Measurements from ENCODE around the gene AGBL1. TPM values are rescaled to one million over a fixed set of nuclear protein-coding genes. Genes with fewer than 3 reads are reported as not detected.

AGBL1 gene
- total and polyA plus RNA-seq, 4 donors = not detected

GRCh38 chr15:86664581-86664980, 584.9 kb downstream of the AGBL1 start:
- no peak for DNase-seq (ENCODE audit: low spot score)
- H3K36me3 ChIP-seq (ENCODE audit: control insufficient read depth in 4 of 4, insufficient read depth in 3 of 4, low read depth in 1 of 4, low read length in 3 of 4) = no peaks in the 10 kb centered on the region
- 95% methylated on average over 1 of the region's 1 CpG for WGBS
- no peaks in the 10 kb centered on the region for H3K4me1 ChIP-seq (ENCODE audit: control insufficient read depth in 4 of 4, insufficient read depth in 4 of 4, low read length in 3 of 4)
- H3K27ac ChIP-seq (ENCODE audit: low read depth in 1 of 2, low read length in 2 of 2) = no peak overlapping the region
- H3K9ac ChIP-seq (ENCODE audit: low read depth in 1 of 2, low read length in 2 of 2) = no peak overlapping the region
- H3K9me3 ChIP-seq (ENCODE audit: control insufficient read depth in 4 of 4, low read length in 3 of 4) = no peaks in the 10 kb centered on the region
- no peak for TF ChIP-seq ATF3 (IDR thresholded peaks at IDR 0.05)
- TF ChIP-seq FOXA2 (IDR thresholded peaks at IDR 0.05) = no peak
- TF ChIP-seq YY1 (IDR thresholded peaks at IDR 0.05) = no peak
- TF ChIP-seq NR2F2 (IDR thresholded peaks at IDR 0.05) = no peak
- no peak for TF ChIP-seq GABPA (IDR thresholded peaks at IDR 0.05 in 1 of 2, conservative IDR thresholded peaks at IDR 0.05 in 1 of 2)
- TF ChIP-seq FOXA1 (IDR thresholded peaks at IDR 0.05) = no peak
- TF ChIP-seq TAF1 (conservative IDR thresholded peaks at IDR 0.05) = no peak
- TF ChIP-seq SP1 (IDR thresholded peaks at IDR 0.05) = no peak
- no peak for TF ChIP-seq MAX (IDR thresholded peaks at IDR 0.05)
- TF ChIP-seq ZBTB33 (IDR thresholded peaks at IDR 0.05) = no peak
- no peak for TF ChIP-seq HNF4G (IDR thresholded peaks at IDR 0.05)
- no peak for TF ChIP-seq HNF4A (conservative IDR thresholded peaks at IDR 0.05)
- TF ChIP-seq EGR1 (IDR thresholded peaks at IDR 0.05; ENCODE audit: low read depth in 2 of 2) = no peak
- no peak for TF ChIP-seq JUND (IDR thresholded peaks at IDR 0.05)
- no peak for TF ChIP-seq RAD21 (IDR thresholded peaks at IDR 0.05)
- no peak for TF ChIP-seq REST (IDR thresholded peaks at IDR 0.05)
- no peak for TF ChIP-seq CTCF (IDR thresholded peaks at IDR 0.05; ENCODE audit: low read depth, low read length, missing input control)
- peaks cover 0 to 5% (median 0%) of the 10 kb centered on the region in 4 donors for H3K27me3 ChIP-seq (ENCODE audit: control insufficient read depth in 4 of 4, insufficient read depth in 4 of 4, low read length in 3 of 4)
- H3K4me3 ChIP-seq (ENCODE audit: low read depth in 1 of 3, low read length in 3 of 3) = no peak overlapping the region

- Histone ChIP-seq H3K9ac (ENCODE audit: low read depth in 1 of 2, low read length in 2 of 2) (no peak overlapping the region), H3K4me1 (ENCODE audit: control insufficient read depth in 4 of 4, insufficient read depth in 4 of 4, low read length in 3 of 4) (no peaks in the 10 kb centered on the region), H3K27ac (ENCODE audit: low read depth in 1 of 2, low read length in 2 of 2) (no peak overlapping the region), H3K4me3 (ENCODE audit: low read depth in 1 of 3, low read length in 3 of 3) (no peak overlapping the region), H3K36me3 (ENCODE audit: control insufficient read depth in 4 of 4, insufficient read depth in 3 of 4, low read depth in 1 of 4, low read length in 3 of 4) (no peaks in the 10 kb centered on the region), H3K27me3 (ENCODE audit: control insufficient read depth in 4 of 4, insufficient read depth in 4 of 4, low read length in 3 of 4) (no peaks in the 10 kb centered on the region), H3K9me3 (ENCODE audit: control insufficient read depth in 4 of 4, low read length in 3 of 4) (no peaks in the 10 kb centered on the region)
- TF ChIP-seq TAF1 (conservative IDR thresholded peaks at IDR 0.05) (no peak), ZBTB33 (IDR thresholded peaks at IDR 0.05) (no peak), SP1 (IDR thresholded peaks at IDR 0.05) (no peak), ATF3 (IDR thresholded peaks at IDR 0.05) (no peak), RAD21 (IDR thresholded peaks at IDR 0.05) (no peak), MAX (IDR thresholded peaks at IDR 0.05) (no peak), YY1 (IDR thresholded peaks at IDR 0.05) (no peak)
- no peak for DNase-seq (ENCODE audit: low spot score)
- WGBS = 91% methylated on average over 4 of the region's 4 CpGs
Measured at GRCh38 chr15:86676002-86676401, 596.3 kb downstream of the AGBL1 start.
